ENCODE results near the gene KIRREL3. TPM values are rescaled to one million over a fixed set of nuclear protein-coding genes. Genes with fewer than 3 reads are reported as not detected.
"Not testable (repeated sequence)": the region's sequence is repeated elsewhere in the genome, so short reads cannot be mapped to it uniquely, and the experiment has no call there.

KIRREL3 gene
- total and polyA plus RNA-seq, 4 donors = 0.02 to 0.71 (median 0.15) TPM; not detected in 1

DNA sequence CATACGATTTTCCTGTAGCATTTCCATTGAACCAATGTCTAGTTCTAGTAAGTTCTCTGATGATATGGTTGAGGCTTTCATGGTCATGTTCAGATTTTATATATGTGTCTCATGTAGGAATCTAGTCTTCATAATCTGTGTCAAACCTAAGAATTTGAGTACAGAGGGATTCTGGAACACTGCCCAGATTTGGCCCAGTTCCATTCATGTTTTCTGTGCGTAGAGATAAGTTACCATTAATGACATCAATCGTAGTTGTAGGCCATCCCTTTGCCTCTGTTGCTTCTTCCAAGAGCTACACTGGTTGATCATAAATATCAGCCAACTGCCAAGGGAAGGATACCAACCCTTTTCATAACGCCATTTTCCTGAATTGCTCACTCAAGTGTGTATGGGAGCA is 621.8 kb downstream of the KIRREL3 start:
- H3K36me3 ChIP-seq (ENCODE audit: control insufficient read depth in 4 of 4, insufficient read depth in 4 of 4, low read length in 4 of 4) = peaks cover 0 to 5% (median 2%) of the 10 kb centered on the region in 4 donors
- 63 to 80% methylated on average over 4 of the region's 4 CpGs for WGBS, 2 donors
- DNase-seq (peak; percentile 77 to 90 (median 82)), ATAC-seq (ENCODE audit: insufficient read depth, low FRiP score) (no peak)
- no peaks in the 10 kb centered on the region for H3K9me3 ChIP-seq (ENCODE audit: control insufficient read depth in 4 of 4, insufficient read depth in 3 of 4, low read length in 3 of 4)
- no peaks in the 10 kb centered on the region for H3K27me3 ChIP-seq (ENCODE audit: control insufficient read depth in 3 of 3, insufficient read depth in 3 of 3, low read length in 2 of 3)
- TF ChIP-seq, protein P1, sequence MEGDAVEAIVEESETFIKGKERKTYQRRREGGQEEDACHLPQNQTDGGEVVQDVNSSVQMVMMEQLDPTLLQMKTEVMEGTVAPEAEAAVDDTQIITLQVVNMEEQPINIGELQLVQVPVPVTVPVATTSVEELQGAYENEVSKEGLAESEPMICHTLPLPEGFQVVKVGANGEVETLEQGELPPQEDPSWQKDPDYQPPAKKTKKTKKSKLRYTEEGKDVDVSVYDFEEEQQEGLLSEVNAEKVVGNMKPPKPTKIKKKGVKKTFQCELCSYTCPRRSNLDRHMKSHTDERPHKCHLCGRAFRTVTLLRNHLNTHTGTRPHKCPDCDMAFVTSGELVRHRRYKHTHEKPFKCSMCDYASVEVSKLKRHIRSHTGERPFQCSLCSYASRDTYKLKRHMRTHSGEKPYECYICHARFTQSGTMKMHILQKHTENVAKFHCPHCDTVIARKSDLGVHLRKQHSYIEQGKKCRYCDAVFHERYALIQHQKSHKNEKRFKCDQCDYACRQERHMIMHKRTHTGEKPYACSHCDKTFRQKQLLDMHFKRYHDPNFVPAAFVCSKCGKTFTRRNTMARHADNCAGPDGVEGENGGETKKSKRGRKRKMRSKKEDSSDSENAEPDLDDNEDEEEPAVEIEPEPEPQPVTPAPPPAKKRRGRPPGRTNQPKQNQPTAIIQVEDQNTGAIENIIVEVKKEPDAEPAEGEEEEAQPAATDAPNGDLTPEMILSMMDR (IDR thresholded peaks at IDR 0.05; ENCODE audit: control extremely low read depth, extremely low read depth) = no peak
- H3K9ac ChIP-seq (ENCODE audit: insufficient read depth in 1 of 2, low read length in 2 of 2) = no peak overlapping the region
- no peak overlapping the region for H3K4me3 ChIP-seq
- H3K4me1 ChIP-seq (ENCODE audit: control insufficient read depth in 5 of 5, insufficient read depth in 5 of 5, low read length in 5 of 5) = peaks cover 4 to 21% (median 9%) of the 10 kb centered on the region in 5 donors
- H3K27ac ChIP-seq (ENCODE audit: low read depth in 1 of 2, low read length in 1 of 2) = peak overlapping the region in 1 of 2 donors; percentile 33

DNA sequence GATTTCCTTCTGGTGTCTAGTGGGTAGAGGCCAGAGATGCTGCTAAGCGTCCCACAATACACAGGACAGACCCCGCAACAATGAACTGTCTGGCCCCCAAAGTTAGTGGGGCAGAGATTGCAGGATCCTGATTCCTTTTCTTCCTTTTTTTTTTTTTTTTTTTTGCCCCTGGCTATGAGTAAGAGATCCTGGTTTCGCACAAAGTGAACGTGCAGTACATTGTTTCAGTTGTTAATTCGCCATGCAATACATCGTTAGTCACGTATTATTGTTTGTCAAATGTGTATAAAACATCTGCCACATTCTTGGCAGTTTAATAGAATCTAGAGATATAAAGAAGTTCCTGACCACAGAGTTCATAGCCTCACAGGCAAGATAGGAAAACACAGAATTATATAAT is 624.8 kb downstream of the KIRREL3 start:
- Histone ChIP-seq H3K27ac (ENCODE audit: low read depth in 1 of 2, low read length in 1 of 2) (peak overlapping the region in 1 of 2 donors; percentile 11), H3K4me3 (no peak overlapping the region), H3K27me3 (ENCODE audit: control insufficient read depth in 3 of 3, insufficient read depth in 3 of 3, low read length in 2 of 3) (no peaks in the 10 kb centered on the region), H3K36me3 (ENCODE audit: control insufficient read depth in 4 of 4, insufficient read depth in 4 of 4, low read length in 4 of 4) (peaks cover 0 to 3% (median under 1%) of the 10 kb centered on the region in 4 donors), H3K9me3 (ENCODE audit: control insufficient read depth in 4 of 4, insufficient read depth in 3 of 4, low read length in 3 of 4) (no peaks in the 10 kb centered on the region), H3K4me1 (ENCODE audit: control insufficient read depth in 5 of 5, insufficient read depth in 5 of 5, low read length in 5 of 5) (peaks cover 3 to 21% (median 11%) of the 10 kb centered on the region in 5 donors), H3K9ac (ENCODE audit: insufficient read depth in 1 of 2, low read length in 2 of 2) (no peak overlapping the region)
- ATAC-seq (ENCODE audit: insufficient read depth, low FRiP score) (no peak), DNase-seq (peak in 2 of 3 donors; percentile 47 to 50)
- 75 to 78% methylated on average over 7 of the region's 7 CpGs for WGBS, 2 donors
- TF ChIP-seq, protein P1 (IDR thresholded peaks at IDR 0.05; ENCODE audit: control extremely low read depth, extremely low read depth) = no peak

DNA sequence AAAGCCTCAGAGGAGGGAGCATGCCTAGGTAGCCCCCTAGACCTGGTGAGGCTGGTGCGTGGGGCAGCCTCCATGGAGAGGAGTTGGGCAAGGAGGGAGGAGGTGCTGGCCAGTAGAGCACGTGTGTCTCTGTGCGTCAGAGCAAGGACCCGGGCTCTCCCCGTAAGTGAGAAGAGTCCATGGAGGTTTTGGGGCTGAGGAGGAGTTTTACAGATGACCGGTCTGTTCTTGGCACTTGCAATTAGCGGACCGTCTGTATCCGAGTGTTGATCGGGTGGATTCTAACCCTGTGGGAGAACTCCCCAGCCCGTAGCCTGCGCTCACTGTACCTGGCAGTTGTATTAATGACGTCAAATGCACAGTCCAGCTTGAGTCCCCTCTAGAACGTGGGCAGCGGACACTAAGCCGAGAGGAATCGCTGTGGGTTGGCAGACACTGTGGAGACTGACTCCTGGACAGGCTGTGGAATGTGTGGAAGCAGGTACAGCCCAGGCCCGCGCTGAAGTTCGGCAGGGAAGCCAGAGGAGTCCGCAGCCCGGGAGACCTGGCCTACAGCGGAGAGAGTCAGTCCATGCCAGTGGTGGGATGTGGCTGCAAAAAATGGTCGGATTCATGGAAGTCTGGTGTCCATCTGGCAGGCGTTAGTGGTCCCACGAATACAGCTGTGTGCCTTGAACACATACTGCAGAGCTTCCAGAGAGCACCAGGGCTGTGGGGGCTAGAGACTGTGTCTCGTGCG is 625.8 kb downstream of the KIRREL3 start:
- not testable (repeated sequence) for H3K9ac ChIP-seq (ENCODE audit: insufficient read depth in 1 of 2, low read length in 2 of 2); ATAC-seq (ENCODE audit: insufficient read depth, low FRiP score); DNase-seq; H3K9me3 ChIP-seq (ENCODE audit: control insufficient read depth in 4 of 4, insufficient read depth in 3 of 4, low read length in 3 of 4); H3K27me3 ChIP-seq (ENCODE audit: control insufficient read depth in 3 of 3, insufficient read depth in 3 of 3, low read length in 2 of 3); H3K4me3 ChIP-seq; H3K36me3 ChIP-seq (ENCODE audit: control insufficient read depth in 4 of 4, insufficient read depth in 4 of 4, low read length in 4 of 4)
- Histone ChIP-seq H3K27ac (ENCODE audit: low read depth in 1 of 2, low read length in 1 of 2) (peak overlapping the region; percentile 25 to 30), H3K4me1 (ENCODE audit: control insufficient read depth in 5 of 5, insufficient read depth in 5 of 5, low read length in 5 of 5) (peaks cover 3 to 21% (median 11%) of the 10 kb centered on the region in 5 donors)
- WGBS, 2 donors = 90 to 93% methylated on average over 16 to 20 of the region's 28 CpGs

DNA sequence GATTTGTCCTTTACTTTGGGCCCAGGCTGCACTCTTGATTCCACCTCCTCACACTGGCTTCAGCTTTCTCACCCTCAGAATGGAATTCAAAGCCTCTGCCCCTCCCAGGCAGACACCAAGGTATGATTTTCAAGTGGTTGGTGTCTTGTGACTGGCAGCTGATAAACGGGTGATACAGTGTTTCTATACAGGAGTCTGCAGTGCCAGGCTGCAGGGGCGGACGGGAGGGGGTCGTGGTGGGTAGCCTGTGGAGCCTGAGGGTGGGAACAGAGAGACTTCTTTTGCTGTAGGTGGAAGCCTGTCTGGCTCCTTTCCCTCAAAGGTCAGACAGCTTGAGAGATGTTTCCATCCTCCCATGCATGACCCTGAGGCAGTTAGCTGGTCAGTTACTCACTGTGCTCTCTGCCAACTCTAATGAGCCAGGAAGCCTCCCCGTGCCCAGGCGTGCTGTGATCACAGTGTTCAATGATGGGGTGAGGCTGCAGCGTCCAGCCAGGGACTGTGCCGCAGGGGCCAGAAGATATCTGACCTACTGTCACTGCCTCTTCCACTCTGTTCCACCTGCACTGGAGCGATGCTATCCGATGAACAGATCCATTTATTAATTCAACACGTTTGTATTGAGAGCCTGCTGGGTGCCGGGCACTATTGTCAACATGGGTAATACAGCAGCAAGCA is 627.0 kb downstream of the KIRREL3 start:
- peak; percentile 70 for ATAC-seq (ENCODE audit: insufficient read depth, low FRiP score)
- DNase-seq = not testable (repeated sequence)
- H3K27ac ChIP-seq (ENCODE audit: low read depth in 1 of 2, low read length in 1 of 2) = peak overlapping the region; percentile 52 to 55

More for the DNA sequence above, 627.0 kb downstream of the KIRREL3 start:
- not testable (repeated sequence) for H3K9me3 ChIP-seq (ENCODE audit: control insufficient read depth in 4 of 4, insufficient read depth in 3 of 4, low read length in 3 of 4); H3K4me3 ChIP-seq; H3K36me3 ChIP-seq (ENCODE audit: control insufficient read depth in 4 of 4, insufficient read depth in 4 of 4, low read length in 4 of 4); H3K27me3 ChIP-seq (ENCODE audit: control insufficient read depth in 3 of 3, insufficient read depth in 3 of 3, low read length in 2 of 3); H3K9ac ChIP-seq (ENCODE audit: insufficient read depth in 1 of 2, low read length in 2 of 2)
- peaks cover 5 to 18% (median 7%) of the 10 kb centered on the region in 5 donors for H3K4me1 ChIP-seq (ENCODE audit: control insufficient read depth in 5 of 5, insufficient read depth in 5 of 5, low read length in 5 of 5)
- 61 to 75% methylated on average over 12 of the region's 12 CpGs for WGBS, 2 donors

Small RNAs within 50 kb of the gene (small RNA-seq; reads per million reads assigned to genes)
- gene AP001318.3 (ENCODE audit: low replicate concordance) = not detected
- not detected for gene MIR3167 (ENCODE audit: low replicate concordance)
